Calu3 (cell line): ENCODE measurements around the gene UBE2Z. TPM values are rescaled to one million over a fixed set of nuclear protein-coding genes. Genes with fewer than 3 reads are reported as not detected.

Source experiments
- BruUV-seq: library from RNA; stranded (reverse); fragments of 400-500 nt; replicated peaks from 2 replicates; lab custom pipeline; 2021; lab: Mats Ljungman, UMichigan
- CTCF ChIA-PET: fragments of 300-600 bp; sonication (Branson Sonifier 250); formaldehyde crosslinking; loops from one replicate; lab custom pipeline; 2022; ENCODE audit warnings: antibody characterized with exemption; lab: Charles Lee
- DNase-seq: peaks from one replicate; pipeline ENCODE4 v3.0.0; 2022
- H3K27ac Mint-ChIP-seq: one replicate; pipeline ENCODE4 v1.8.0; 2022; ENCODE audit warnings: mixed read lengths; ENCODE audit not compliant: unreplicated experiment
- H3K27me3 Mint-ChIP-seq: one replicate; pipeline ENCODE4 v1.8.0; 2022; ENCODE audit warnings: mixed read lengths; ENCODE audit not compliant: unreplicated experiment
- H3K36me3 Mint-ChIP-seq: one replicate; pipeline ENCODE4 v1.8.0; 2022; ENCODE audit warnings: mild to moderate bottlenecking, moderate library complexity, mixed read lengths; ENCODE audit not compliant: insufficient read depth, unreplicated experiment
- H3K4me1 Mint-ChIP-seq: one replicate; pipeline ENCODE4 v1.8.0; 2022; ENCODE audit warnings: mild to moderate bottlenecking, low read depth, mixed read lengths; ENCODE audit not compliant: unreplicated experiment
- H3K4me3 Mint-ChIP-seq: one replicate; pipeline ENCODE4 v1.8.0; 2022; ENCODE audit warnings: mild to moderate bottlenecking, low read depth, moderate library complexity, mixed read lengths; ENCODE audit not compliant: unreplicated experiment
- H3K9me3 Mint-ChIP-seq: one replicate; pipeline ENCODE4 v1.8.0; 2022; ENCODE audit warnings: low read depth, mixed read lengths; ENCODE audit not compliant: unreplicated experiment
- CTCF ChIP-seq: fragments of 200-600 bp; IDR thresholded peaks from one replicate; pipeline ENCODE4 v1.8.0; 2022; ENCODE audit warnings: antibody characterized with exemption; ENCODE audit not compliant: unreplicated experiment
- intact Hi-C: fragments of 100-400 bp; cut with micrococcal nuclease; formaldehyde crosslinking; loops from one replicate; pipeline ENCODE4 v1.10.0; 2022; ENCODE audit not compliant: unreplicated experiment
- total RNA-seq: library from RNA; stranded (reverse); gene quantifications from 2 replicates; pipeline ENCODE4 v1.2.3, GENCODE V29; 2022

The UBE2Z gene
- total RNA-seq, 1 experiment from 2014 or later: 179 TPM

- intact Hi-C loops: no loop called here
- BruUV-seq: no TSS peak
- CTCF ChIA-PET: interaction anchor here (0.7 to 2.3 kb wide), 3 partner anchors 12 to 43 kb away, joined by 3 to 20 read pairs (median 6); no protein-coding TSS in a partner anchor
- Mint-ChIP-seq H3K4me3 (no peak overlapping the region), H3K27ac (no peak overlapping the region), H3K36me3 (peaks cover 13% of the 10 kb centered on the region), H3K9me3 (no peaks in the 10 kb centered on the region), H3K27me3 (peaks cover 6% of the 10 kb centered on the region), H3K4me1 (peaks cover 37% of the 10 kb centered on the region)
- DNase-seq: no peak
- no peak for TF ChIP-seq CTCF
These were observed 65.6 kb downstream of the UBE2Z start for GRCh38 chr17:48973806-48974205.

Other genes with a start within 250 kb of the UBE2Z start
- not detected in 2 replicates for gene PRAC1, start 185.9 kb upstream of the UBE2Z start, total RNA-seq
- not detected in 2 replicates for gene PRAC2, start 185.2 kb upstream of the UBE2Z start, total RNA-seq
- 1.1 and 1.9 TPM in 2 replicates for gene HOXB13, start 179.7 kb upstream of the UBE2Z start, total RNA-seq
- gene TTLL6, start 91.2 kb upstream of the UBE2Z start, total RNA-seq: 0.21 and 0.78 TPM in 2 replicates
- 116 and 136 TPM in 2 replicates for gene CALCOCO2, start 77.4 kb upstream of the UBE2Z start, total RNA-seq
- gene ATP5MC1, start 15.6 kb upstream of the UBE2Z start, total RNA-seq: 131 and 134 TPM in 2 replicates
- gene SNF8, start 36.4 kb downstream of the UBE2Z start, total RNA-seq: 198 and 213 TPM in 2 replicates
- gene GIP, start 60.2 kb downstream of the UBE2Z start, total RNA-seq: not detected in 2 replicates
- 14.4 and 17.6 TPM in 2 replicates for gene IGF2BP1, start 89.0 kb downstream of the UBE2Z start, total RNA-seq
- 0.20 and 1.3 TPM in 2 replicates for gene B4GALNT2, start 224.4 kb downstream of the UBE2Z start, total RNA-seq